AG04449 (cell line): ENCODE data around the gene MYO18B.

ENCODE experiments used
- CTCF ChIA-PET: fragments of 350-600 bp; formaldehyde crosslinking; extraction: SDS; loops from one replicate; lab custom pipeline; 2021; ENCODE audit warnings: antibody characterized with exemption; lab: Yijun Ruan, JAX
- POLR2A ChIA-PET: fragments of 400-600, 350-600 bp; formaldehyde crosslinking; extraction: SDS; loops from one replicate; lab custom pipeline; 2020; ENCODE audit warnings: antibody characterized with exemption, inconsistent platforms; lab: Yijun Ruan, JAX
- DNase-seq: peaks from one replicate; pipeline ENCODE4 v3.0.0-alpha.2; 2010; ENCODE audit warnings: low read depth, low spot score
- H3K4me3 ChIP-seq: 2 replicates; pipeline ENCODE4 v1.5.1; 2011; ENCODE audit warnings: low read depth, mild to moderate bottlenecking, control low read depth, low read length
- CTCF ChIP-seq: IDR thresholded peaks from one replicate; pipeline ENCODE4 v1.5.1; 2011; ENCODE audit warnings: mild to moderate bottlenecking, moderate library complexity, low read length, control low read depth, inconsistent platforms; ENCODE audit not compliant: insufficient read depth; ENCODE audit errors: missing control alignments

The MYO18B gene

GRCh38 chr22:25845985-25846745, 104.2 kb downstream of the MYO18B start:
- POLR2A ChIA-PET: no interaction called here
- TF ChIP-seq CTCF: no peak
- no peak for DNase-seq

GRCh38 chr22:25847451-25847850, 105.5 kb downstream of the MYO18B start:
- POLR2A ChIA-PET: no interaction called here
- no peak for TF ChIP-seq CTCF
- H3K4me3 ChIP-seq: no peak overlapping the region
- no peak for DNase-seq
- CTCF ChIA-PET: no interaction called here

More at GRCh38 chr22:25845985-25846745, 104.2 kb downstream of the MYO18B start:
- no peak overlapping the region for H3K4me3 ChIP-seq
- CTCF ChIA-PET: interaction anchor here (1.2 kb wide), 1 partner anchor 485 kb away, joined by 4 read pairs; no protein-coding TSS in a partner anchor

GRCh38 chr22:25848954-25849353, 107.0 kb downstream of the MYO18B start:
- H3K4me3 ChIP-seq: no peak overlapping the region
- ChIA-PET POLR2A (no interaction called here), CTCF (no interaction called here)
- no peak for DNase-seq
- no peak for TF ChIP-seq CTCF

- no peak overlapping the region for H3K4me3 ChIP-seq
- DNase-seq: no peak
- CTCF ChIA-PET: no interaction called here
- POLR2A ChIA-PET: no interaction called here
- TF ChIP-seq CTCF: no peak
Observed at GRCh38 chr22:25849522-25849921, 107.5 kb downstream of the MYO18B start.

GRCh38 chr22:25852223-25852622, 110.2 kb downstream of the MYO18B start:
- TF ChIP-seq CTCF: no peak
- DNase-seq: no peak
- POLR2A ChIA-PET: no interaction called here
- H3K4me3 ChIP-seq: no peak overlapping the region
- CTCF ChIA-PET: no interaction called here

GRCh38 chr22:25853078-25853477, 111.1 kb downstream of the MYO18B start:
- DNase-seq: no peak
- TF ChIP-seq CTCF: no peak
- ChIA-PET POLR2A (no interaction called here), CTCF (no interaction called here)
- no peak overlapping the region for H3K4me3 ChIP-seq
